Stimulated activated naive B cell treated with anti-CD40 and anti-IgM and Interleukin-4, amounts not matched to agents 10 μg/mL and 1 μg/mL and 100 μg/mL, for 72 hours (primary cell): Measurements from ENCODE around the gene DKK2.

Source experiments
- ATAC-seq, 2 donors: fragments of 150-1000 bp; cut with Tn5 transposase; replicated peaks; 2 replicates each; pipeline ENCODE4 v1.10.0; 2021; ENCODE audit warnings: moderate library complexity in 1 of 2
- DNase-seq: peaks from one replicate; pipeline ENCODE4 v3.0.0; 2021
- H3K27ac Mint-ChIP-seq: one replicate; pipeline ENCODE4 v1.8.0; 2022; ENCODE audit warnings: mild to moderate bottlenecking, mixed read lengths
- H3K27me3 Mint-ChIP-seq, 2 donors: one replicate each; pipeline ENCODE4 v1.8.0; 2022; ENCODE audit warnings: mixed read lengths in 2 of 2
- H3K36me3 Mint-ChIP-seq, 2 donors: one replicate each; pipeline ENCODE4 v1.8.0; 2022; ENCODE audit warnings: mixed read lengths in 2 of 2, mild to moderate bottlenecking in 1 of 2
- H3K4me1 Mint-ChIP-seq, 2 donors: one replicate each; pipeline ENCODE4 v1.8.0; 2022; ENCODE audit warnings: mixed read lengths in 2 of 2, mild to moderate bottlenecking in 1 of 2
- H3K4me3 Mint-ChIP-seq, 2 donors: one replicate each; pipeline ENCODE4 v1.8.0; 2022; ENCODE audit warnings: mild to moderate bottlenecking in 2 of 2, mixed read lengths in 2 of 2, moderate library complexity in 1 of 2
- H3K9me3 Mint-ChIP-seq, 2 donors: one replicate each; pipeline ENCODE4 v1.8.0; 2022; ENCODE audit warnings: mixed read lengths in 2 of 2, mild to moderate bottlenecking in 1 of 2

Gene DKK2

DNA sequence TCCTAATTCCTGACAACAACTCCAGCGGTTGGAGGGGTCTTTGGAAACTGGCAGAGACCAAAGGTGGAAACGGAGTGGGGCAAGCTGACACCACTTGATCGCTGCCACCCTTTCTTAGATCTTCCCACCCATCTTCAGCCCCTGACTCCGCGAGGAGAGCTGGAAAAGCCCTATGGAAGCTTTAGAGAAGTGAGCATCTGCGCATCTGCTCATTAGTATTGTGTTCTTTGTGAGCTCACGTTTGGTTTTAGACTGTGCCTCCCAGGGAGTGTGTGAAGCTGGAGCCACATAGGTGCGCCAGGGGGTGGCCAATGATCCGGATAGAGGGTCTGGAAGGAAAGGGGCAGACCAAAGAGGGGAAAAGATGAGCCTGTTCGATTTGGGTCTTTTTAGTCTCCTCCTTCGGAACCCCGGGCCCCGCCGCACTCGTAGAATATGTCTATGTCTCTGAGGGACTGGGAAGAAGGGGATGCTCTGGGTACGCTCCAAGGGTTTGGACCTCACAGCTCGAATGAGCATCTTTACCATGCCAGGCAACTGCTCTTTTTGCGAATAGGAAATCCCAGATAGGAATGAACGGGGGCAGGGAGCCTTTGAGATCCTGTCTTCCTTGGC is 578 bp upstream of the DKK2 start:
- ATAC-seq (no peak), DNase-seq (no peak)
- no peaks in the 10 kb centered on the region for H3K36me3 Mint-ChIP-seq
- H3K9me3 Mint-ChIP-seq: no peaks in the 10 kb centered on the region
- peaks cover 17 to 30% of the 10 kb centered on the region in 2 donors for H3K4me1 Mint-ChIP-seq
- peaks cover 45 to 57% of the 10 kb centered on the region in 2 donors for H3K27me3 Mint-ChIP-seq
- H3K27ac Mint-ChIP-seq: no peak overlapping the region
- H3K4me3 Mint-ChIP-seq: peak overlapping the region; percentile 33 to 78

DNA sequence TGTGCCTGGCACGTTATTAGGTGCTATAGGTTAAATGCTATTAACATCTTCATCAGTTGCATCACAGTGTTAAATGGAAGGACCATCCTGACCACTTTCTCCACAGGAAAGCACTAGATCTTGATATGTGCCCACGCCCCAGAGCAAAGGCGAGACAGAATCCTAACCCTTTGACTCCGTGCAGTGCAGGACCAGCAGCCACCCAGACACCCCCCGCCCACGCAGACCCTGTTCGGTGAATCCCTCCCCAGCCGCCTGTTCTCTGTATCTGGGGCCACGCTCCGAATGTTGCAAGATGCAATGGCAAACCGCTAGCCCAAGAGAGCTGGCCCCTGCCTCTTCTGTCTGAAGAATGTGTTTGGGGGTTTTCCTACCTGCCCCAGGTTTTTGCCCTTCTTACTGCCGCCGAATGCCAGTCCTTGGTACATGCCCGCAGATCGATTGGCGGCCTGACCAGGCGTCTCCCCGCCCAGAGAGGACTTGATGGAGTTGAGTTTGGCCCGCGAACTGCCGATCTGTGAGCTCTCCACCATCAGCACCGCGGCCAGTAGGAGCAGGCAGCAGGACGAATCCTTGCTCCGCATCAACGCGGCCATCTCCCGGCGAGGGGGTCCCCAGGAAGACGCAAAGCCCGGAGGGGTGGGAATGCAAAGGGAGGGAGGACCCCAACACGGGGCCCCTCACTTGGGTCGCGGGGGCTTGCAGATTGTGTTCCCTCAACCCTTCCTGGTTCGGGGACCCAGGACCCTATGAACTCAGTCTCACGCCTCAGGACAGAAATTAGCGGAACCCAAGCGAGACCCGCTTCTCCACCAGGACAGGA is 906 bp downstream of the DKK2 start:
- ATAC-seq: no peak
- no peak for DNase-seq
- H3K27me3 Mint-ChIP-seq: peaks cover 45 to 57% of the 10 kb centered on the region in 2 donors

DNA sequence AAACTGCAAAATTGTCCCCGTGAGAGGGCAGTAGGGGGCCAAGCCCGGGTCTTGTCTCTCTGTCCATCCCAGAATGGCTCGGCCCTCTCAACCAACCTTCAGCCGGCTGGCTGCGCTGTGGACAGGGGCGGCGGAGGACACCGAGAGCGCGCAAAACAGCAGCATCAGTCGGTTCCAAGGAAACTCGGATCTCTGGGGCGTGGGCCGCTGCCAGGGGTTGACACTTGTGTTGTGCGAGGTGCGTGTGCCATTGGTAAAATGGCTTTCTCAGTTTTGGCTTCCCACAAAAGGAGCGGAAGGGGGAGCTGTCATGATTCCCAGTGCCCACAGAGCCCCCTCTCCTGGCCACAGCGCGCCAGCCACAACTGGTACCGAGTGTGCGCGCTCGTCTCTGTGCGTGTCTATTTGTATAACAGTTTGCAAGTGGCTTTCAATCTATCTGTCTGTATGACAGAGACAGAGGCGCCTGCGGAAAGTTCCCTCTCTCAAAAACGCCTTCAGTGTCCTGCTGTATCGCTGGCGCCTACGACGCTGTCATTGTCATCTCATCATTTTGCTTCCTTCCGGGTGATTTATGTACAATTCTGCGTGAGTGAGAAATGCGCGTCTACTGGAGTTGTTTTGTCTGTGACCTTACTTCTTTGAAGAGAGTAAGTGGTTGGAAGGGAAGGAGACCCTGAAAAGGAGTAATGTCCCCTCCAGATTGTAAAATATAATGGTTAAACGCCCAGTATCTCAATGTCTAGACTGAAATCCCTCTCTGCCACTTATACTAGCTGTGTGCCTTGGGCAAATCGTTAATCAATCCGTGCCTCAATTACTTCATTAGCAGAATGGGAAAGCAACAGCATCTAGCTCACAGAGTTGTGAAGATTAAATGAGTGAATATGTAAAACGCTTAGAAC is 1.8 kb downstream of the DKK2 start:
- no peak for ATAC-seq
- Mint-ChIP-seq H3K4me3 (no peak overlapping the region), H3K27ac (no peak overlapping the region), H3K36me3 (no peaks in the 10 kb centered on the region), H3K4me1 (peaks cover 17 to 30% of the 10 kb centered on the region in 2 donors), H3K9me3 (no peaks in the 10 kb centered on the region), H3K27me3 (peaks cover 45 to 57% of the 10 kb centered on the region in 2 donors)
- DNase-seq: no peak

More for the DNA sequence above, 906 bp downstream of the DKK2 start:
- peaks cover 17 to 30% of the 10 kb centered on the region in 2 donors for H3K4me1 Mint-ChIP-seq
- peak overlapping the region in 1 of 2 donors; percentile 44 for H3K4me3 Mint-ChIP-seq
- no peaks in the 10 kb centered on the region for H3K36me3 Mint-ChIP-seq
- no peaks in the 10 kb centered on the region for H3K9me3 Mint-ChIP-seq
- H3K27ac Mint-ChIP-seq: peak overlapping the region; percentile 68

DNA sequence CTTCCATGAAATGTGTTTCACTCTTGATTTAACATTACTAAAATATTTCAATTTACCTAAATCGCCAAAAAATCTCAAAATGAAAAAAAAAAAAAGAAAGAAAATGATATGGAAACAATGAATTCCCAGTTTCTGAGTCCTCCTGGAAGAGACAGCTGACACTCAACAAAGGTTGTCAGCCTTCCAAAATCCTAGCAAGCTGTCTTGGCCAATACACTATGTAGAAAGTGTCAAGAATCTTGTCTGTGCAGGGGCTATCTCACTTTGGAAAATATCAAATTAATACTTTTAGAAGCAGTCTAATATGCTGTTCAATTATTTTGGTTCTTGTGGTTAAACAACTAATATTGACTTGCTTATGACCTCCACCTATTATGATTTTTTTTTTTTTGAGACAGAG is 8.7 kb downstream of the DKK2 start:
- Mint-ChIP-seq H3K4me3 (no peak overlapping the region), H3K36me3 (no peaks in the 10 kb centered on the region), H3K9me3 (peaks cover 0 to 5% of the 10 kb centered on the region in 2 donors), H3K4me1 (no peaks in the 10 kb centered on the region), H3K27ac (no peak overlapping the region), H3K27me3 (peaks cover 0 to 4% of the 10 kb centered on the region in 2 donors)
- no peak for DNase-seq
- ATAC-seq: no peak

DNA sequence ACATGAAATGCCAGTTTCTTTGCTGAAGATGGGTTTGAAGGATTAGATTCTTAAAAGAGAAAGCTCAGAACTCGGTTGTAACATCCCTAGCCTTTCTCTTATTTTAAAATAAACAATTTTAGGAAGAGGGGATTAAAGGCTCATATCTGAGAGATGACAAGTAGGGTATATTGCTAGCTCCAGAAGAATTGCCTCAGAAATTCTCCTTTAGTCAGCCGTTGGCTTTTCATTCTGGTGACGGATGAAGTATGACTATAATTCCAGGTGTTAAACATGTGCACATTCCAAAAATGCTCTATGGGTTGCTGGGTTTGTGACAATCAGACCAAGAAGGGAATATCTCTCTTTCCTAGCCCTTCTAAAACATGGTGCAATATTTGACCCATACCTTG is 17.8 kb downstream of the DKK2 start:
- H3K27me3 Mint-ChIP-seq: no peaks in the 10 kb centered on the region
- no peaks in the 10 kb centered on the region for H3K4me1 Mint-ChIP-seq
- H3K27ac Mint-ChIP-seq: no peak overlapping the region
- ATAC-seq (no peak), DNase-seq (no peak)
- no peak overlapping the region for H3K4me3 Mint-ChIP-seq
- H3K36me3 Mint-ChIP-seq: no peaks in the 10 kb centered on the region
- H3K9me3 Mint-ChIP-seq: peaks cover 0 to 4% of the 10 kb centered on the region in 2 donors

DNA sequence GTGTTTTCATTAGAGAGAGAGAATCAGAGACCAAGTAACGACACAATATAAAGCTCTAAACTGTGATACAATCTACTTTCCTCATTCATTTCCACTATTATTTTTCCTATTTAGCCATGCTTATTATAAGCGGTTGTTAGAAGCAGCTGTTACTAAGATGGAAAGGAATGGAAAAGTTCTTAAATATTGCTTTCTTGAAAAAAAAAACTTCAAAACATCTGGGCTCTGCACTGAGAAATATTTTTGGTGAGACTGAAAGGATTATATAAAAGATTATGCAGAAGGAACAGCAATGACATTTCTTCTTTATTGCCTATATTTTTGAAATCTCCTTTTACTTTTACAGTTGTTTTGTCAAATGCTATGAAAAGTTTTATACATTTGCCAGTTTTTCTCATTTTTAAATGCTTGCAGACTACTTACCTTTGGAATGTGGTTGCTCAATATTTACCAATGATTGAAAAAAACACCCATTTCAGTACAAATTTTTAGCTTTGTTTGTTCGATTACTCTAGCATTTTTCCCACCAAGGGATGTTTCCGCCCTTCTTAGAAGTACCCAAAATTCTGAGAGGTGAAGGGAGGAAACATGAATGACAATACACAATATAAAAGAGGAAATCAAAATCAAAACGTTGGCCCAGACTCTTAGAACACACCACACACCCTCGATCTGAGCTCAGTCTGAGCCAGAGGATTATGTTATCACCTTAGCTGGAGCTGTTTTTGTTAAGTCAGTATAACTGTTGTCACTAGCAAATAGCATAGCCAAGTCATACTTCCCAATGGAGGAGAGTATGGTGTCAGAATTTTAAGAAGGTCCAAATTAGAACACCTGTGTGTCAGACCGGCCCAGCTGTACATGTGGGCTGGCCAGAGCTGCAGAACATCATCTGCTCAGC is 18.4 kb downstream of the DKK2 start:
- DNase-seq: no peak
- no peak for ATAC-seq
- Mint-ChIP-seq H3K36me3 (no peaks in the 10 kb centered on the region), H3K4me1 (no peaks in the 10 kb centered on the region), H3K27me3 (no peaks in the 10 kb centered on the region), H3K9me3 (peaks cover 0 to 4% of the 10 kb centered on the region in 2 donors), H3K27ac (no peak overlapping the region), H3K4me3 (no peak overlapping the region)

DNA sequence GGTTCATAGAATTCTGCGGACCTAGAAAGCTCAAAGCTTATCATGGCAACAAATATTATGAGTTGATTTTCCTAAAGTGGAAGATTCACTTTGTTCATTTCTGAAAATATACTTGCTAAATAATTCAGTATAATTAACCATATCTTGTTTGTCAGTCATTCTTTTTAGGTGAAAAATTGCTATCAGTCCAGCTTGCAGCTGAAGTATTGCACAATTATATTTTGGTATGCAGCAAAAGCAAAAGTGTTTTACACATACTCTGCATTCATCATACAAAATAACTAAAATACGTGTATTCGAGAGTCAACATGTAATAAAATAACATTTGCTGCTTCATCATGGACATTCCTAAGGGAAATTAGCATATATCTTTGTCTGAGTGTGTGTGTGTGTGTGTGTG is 24.8 kb downstream of the DKK2 start:
- DNase-seq (no peak), ATAC-seq (no peak)
- H3K9me3 Mint-ChIP-seq: no peaks in the 10 kb centered on the region
- no peaks in the 10 kb centered on the region for H3K27me3 Mint-ChIP-seq
- H3K27ac Mint-ChIP-seq: no peak overlapping the region
- no peaks in the 10 kb centered on the region for H3K4me1 Mint-ChIP-seq
- no peaks in the 10 kb centered on the region for H3K36me3 Mint-ChIP-seq
- H3K4me3 Mint-ChIP-seq: no peak overlapping the region

DNA sequence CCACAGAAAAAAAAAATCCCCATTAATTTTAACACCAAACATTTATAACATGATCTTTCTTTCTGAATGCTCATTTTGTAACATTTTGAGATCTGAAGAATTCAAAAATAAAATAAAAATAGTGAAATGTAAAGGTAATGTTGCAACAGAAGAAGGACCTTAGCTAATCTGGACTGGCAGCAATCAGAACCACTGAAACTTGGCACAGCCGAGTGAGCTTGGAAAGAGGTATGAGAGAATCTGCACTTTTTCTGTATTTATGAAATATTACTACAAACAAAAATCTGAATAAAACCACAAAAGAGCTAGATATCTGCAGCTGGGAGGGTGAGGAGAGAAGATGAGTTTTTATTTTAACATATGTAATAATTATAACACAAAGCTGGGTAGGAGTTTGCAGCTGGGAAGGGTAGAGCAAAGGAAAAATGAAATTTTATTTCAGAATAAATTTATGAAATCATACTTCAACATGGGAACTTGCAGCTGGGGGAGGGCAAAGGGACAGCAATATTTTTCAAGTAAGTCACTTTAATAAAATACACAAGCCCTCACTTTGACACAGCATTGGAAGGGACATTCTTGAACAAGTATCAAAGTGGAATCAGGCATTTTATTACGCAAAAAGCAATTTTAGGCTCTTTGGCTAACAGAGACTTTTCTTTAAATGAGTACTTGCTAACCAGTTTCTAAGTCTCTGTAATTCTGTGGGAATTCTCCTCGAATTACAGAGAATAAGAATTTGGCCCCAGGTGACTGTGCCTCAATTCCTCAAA is 26.7 kb downstream of the DKK2 start:
- DNase-seq: no peak
- Mint-ChIP-seq H3K27ac (no peak overlapping the region), H3K36me3 (no peaks in the 10 kb centered on the region), H3K4me3 (no peak overlapping the region), H3K9me3 (no peaks in the 10 kb centered on the region), H3K27me3 (no peaks in the 10 kb centered on the region), H3K4me1 (no peaks in the 10 kb centered on the region)
- no peak for ATAC-seq

DNA sequence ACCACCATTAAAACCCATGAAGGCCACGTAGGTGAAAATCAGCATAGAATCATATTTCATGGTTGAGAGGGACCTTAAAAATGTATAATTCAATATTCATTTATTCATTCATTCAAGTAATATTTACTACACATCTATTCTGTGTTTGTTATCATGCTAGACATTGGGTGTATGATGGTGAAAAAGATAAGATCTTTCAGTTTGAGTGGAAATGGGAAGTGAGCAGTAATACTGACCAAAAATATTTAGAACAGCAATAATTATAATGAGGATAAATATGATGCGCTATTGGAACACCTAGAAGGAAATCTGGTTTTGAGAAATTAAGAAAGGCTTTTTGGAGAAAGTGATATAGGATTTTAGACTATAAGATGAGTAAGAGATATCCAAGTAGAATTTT is 28.0 kb downstream of the DKK2 start:
- Mint-ChIP-seq H3K4me3 (no peak overlapping the region), H3K36me3 (no peaks in the 10 kb centered on the region), H3K9me3 (peaks cover 0 to 4% of the 10 kb centered on the region in 2 donors), H3K27ac (no peak overlapping the region), H3K27me3 (no peaks in the 10 kb centered on the region), H3K4me1 (no peaks in the 10 kb centered on the region)
- DNase-seq: no peak
- no peak for ATAC-seq

DNA sequence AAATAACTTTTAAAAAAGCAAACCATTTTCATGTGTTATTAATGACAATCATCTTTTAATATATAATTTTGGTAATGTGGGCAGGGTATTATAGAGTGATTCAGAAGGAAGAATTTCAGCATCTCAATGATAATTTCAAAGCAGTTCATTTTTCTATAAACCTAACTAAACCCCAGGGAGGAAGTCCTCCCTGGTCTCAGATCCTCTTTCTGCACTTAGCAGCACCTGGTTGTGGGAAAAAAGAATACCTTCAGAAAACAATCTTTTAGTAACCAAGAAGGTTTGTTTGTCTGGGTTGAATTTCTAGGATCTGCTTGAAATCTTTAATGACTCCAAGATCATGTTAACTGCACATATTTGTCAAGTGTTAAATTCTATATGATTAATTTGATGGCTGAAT is 29.9 kb downstream of the DKK2 start:
- Mint-ChIP-seq H3K27ac (no peak overlapping the region), H3K4me3 (no peak overlapping the region), H3K4me1 (no peaks in the 10 kb centered on the region), H3K9me3 (peaks cover 0 to 4% of the 10 kb centered on the region in 2 donors), H3K27me3 (no peaks in the 10 kb centered on the region), H3K36me3 (no peaks in the 10 kb centered on the region)
- DNase-seq (no peak), ATAC-seq (no peak)

DNA sequence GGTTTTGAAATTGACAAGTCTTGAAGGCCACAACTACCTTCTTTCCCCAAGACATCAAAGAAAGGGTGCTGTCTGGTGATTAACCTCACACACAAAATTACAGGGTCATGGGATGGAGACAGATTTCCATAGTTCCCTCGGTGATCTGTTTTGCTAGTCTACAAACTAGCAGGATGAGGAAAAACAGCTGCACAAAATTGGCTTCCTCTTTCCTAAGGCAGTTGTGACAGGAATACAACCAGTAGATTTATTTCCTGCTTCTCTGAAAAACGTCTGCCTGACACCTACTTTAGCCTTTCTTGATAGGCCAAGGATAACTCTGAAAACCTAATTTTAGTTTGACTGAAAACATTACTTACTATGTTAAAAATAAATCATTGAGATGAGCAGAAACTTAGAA is 39.6 kb downstream of the DKK2 start:
- DNase-seq (no peak), ATAC-seq (no peak)
- H3K27me3 Mint-ChIP-seq: no peaks in the 10 kb centered on the region
- no peaks in the 10 kb centered on the region for H3K9me3 Mint-ChIP-seq
- H3K27ac Mint-ChIP-seq: no peak overlapping the region
- H3K36me3 Mint-ChIP-seq: no peaks in the 10 kb centered on the region
- no peaks in the 10 kb centered on the region for H3K4me1 Mint-ChIP-seq
- no peak overlapping the region for H3K4me3 Mint-ChIP-seq

DNA sequence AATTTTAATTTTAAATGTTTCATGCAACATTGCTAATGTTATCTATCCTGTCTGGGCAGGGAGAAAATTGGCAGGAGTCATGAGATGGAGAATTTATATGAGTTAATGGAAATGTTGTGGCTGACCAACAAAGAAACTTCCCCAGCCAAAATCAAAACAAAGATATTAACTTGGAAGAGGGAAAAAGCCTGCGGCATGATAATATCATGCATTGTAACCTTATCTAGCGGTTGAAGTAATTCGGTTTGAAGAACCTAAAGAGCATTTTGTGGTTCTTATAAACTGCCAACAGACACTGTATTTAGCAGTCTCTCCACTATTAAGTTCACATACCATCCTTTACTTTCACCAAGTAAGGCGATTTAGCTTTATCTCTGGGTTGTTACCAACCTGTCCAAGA is 42.3 kb downstream of the DKK2 start:
- H3K4me3 Mint-ChIP-seq: no peak overlapping the region
- no peak overlapping the region for H3K27ac Mint-ChIP-seq
- H3K9me3 Mint-ChIP-seq: no peaks in the 10 kb centered on the region
- ATAC-seq (no peak), DNase-seq (no peak)
- no peaks in the 10 kb centered on the region for H3K27me3 Mint-ChIP-seq
- no peaks in the 10 kb centered on the region for H3K4me1 Mint-ChIP-seq
- H3K36me3 Mint-ChIP-seq: no peaks in the 10 kb centered on the region

DNA sequence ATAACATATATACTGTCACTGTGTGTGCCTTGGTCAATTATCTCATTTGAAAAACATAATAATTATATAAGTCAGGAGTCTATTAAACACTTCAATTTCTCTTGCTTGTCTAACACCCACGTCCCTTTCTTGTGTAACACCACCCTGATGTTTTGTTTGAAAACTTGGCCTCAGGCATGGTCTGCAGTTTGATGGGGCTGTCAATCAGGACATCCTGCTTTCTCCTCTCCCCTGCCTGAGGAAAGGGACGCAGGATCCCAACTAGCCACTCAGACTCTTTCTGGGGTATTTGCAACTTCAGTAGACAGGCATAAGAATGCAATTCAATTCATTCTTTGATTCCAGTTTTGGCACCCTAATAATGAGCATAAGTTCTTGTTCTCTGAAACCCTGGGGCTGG is 48.8 kb downstream of the DKK2 start:
- H3K9me3 Mint-ChIP-seq: peaks cover 0 to 3% of the 10 kb centered on the region in 2 donors
- ATAC-seq (no peak), DNase-seq (no peak)
- H3K36me3 Mint-ChIP-seq: no peaks in the 10 kb centered on the region
- no peaks in the 10 kb centered on the region for H3K27me3 Mint-ChIP-seq
- H3K4me1 Mint-ChIP-seq: no peaks in the 10 kb centered on the region
- no peak overlapping the region for H3K4me3 Mint-ChIP-seq
- H3K27ac Mint-ChIP-seq: no peak overlapping the region
